ENCODE data around the gene PDE4B. TPM values are rescaled to one million over a fixed set of nuclear protein-coding genes. Genes with fewer than 3 reads are reported as not detected.

PDE4B gene
- total RNA-seq, 1 donor from 2014 or later, result 37.5 TPM

GRCh38 chr1:66176012-66176715 lies 383.5 kb downstream of the PDE4B start:
- TF ChIP-seq, protein P1, sequence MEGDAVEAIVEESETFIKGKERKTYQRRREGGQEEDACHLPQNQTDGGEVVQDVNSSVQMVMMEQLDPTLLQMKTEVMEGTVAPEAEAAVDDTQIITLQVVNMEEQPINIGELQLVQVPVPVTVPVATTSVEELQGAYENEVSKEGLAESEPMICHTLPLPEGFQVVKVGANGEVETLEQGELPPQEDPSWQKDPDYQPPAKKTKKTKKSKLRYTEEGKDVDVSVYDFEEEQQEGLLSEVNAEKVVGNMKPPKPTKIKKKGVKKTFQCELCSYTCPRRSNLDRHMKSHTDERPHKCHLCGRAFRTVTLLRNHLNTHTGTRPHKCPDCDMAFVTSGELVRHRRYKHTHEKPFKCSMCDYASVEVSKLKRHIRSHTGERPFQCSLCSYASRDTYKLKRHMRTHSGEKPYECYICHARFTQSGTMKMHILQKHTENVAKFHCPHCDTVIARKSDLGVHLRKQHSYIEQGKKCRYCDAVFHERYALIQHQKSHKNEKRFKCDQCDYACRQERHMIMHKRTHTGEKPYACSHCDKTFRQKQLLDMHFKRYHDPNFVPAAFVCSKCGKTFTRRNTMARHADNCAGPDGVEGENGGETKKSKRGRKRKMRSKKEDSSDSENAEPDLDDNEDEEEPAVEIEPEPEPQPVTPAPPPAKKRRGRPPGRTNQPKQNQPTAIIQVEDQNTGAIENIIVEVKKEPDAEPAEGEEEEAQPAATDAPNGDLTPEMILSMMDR (conservative IDR thresholded peaks at IDR 0.05), result no peak
- no peaks in the 10 kb centered on the region for H3K9me3 Mint-ChIP-seq

DNA sequence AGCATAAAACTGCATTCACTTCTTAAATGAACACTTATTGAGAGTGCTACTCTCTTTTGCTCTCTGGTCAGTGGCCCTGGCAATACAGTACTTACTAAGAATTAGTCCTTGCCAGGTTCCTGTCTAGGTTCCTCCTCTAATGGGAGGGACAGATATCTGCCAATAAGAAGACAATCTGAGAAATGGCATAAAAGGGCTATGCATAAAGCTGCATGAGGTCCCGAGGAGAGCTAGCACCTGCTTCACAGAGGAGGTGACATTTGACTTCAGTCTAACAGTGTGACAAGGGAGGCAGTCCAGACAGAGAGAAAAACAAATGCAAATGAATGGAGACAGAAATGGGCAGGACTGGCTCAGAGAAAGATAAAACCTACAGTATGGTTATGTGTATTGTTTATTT lies 384.1 kb downstream of the PDE4B start:
- H3K4me1 Mint-ChIP-seq, result peaks cover 33% of the 10 kb centered on the region

More at GRCh38 chr1:66176012-66176715, 383.5 kb downstream of the PDE4B start:
- Mint-ChIP-seq H3K36me3 (ENCODE audit: low read depth) (no peaks in the 10 kb centered on the region), H3K27me3 (ENCODE audit: low read depth) (no peaks in the 10 kb centered on the region), H3K4me3 (no peak overlapping the region), H3K4me1 (peaks cover 27% of the 10 kb centered on the region), H3K27ac (ENCODE audit: unreplicated experiment) (no peak overlapping the region)
- DNase-seq (ENCODE audit: low read depth, low spot score), result no peak

GRCh38 chr1:66177510-66177909 lies 384.8 kb downstream of the PDE4B start:
- DNase-seq (ENCODE audit: low read depth, low spot score), result no peak
- Mint-ChIP-seq H3K9me3 (no peaks in the 10 kb centered on the region), H3K4me3 (no peak overlapping the region), H3K4me1 (peaks cover 35% of the 10 kb centered on the region), H3K27ac (ENCODE audit: unreplicated experiment) (no peak overlapping the region), H3K36me3 (ENCODE audit: low read depth) (no peaks in the 10 kb centered on the region), H3K27me3 (ENCODE audit: low read depth) (no peaks in the 10 kb centered on the region)
- TF ChIP-seq, protein P1 (conservative IDR thresholded peaks at IDR 0.05), result no peak

More for the DNA sequence above, 384.1 kb downstream of the PDE4B start:
- Mint-ChIP-seq H3K27me3 (ENCODE audit: low read depth) (no peaks in the 10 kb centered on the region), H3K9me3 (no peaks in the 10 kb centered on the region), H3K36me3 (ENCODE audit: low read depth) (no peaks in the 10 kb centered on the region), H3K4me3 (no peak overlapping the region), H3K27ac (ENCODE audit: unreplicated experiment) (no peak overlapping the region)
- no peak for DNase-seq (ENCODE audit: low read depth, low spot score)
- TF ChIP-seq, protein P1 (conservative IDR thresholded peaks at IDR 0.05), result no peak

GRCh38 chr1:66182026-66182425 lies 389.3 kb downstream of the PDE4B start:
- Mint-ChIP-seq H3K27me3 (ENCODE audit: low read depth) (no peaks in the 10 kb centered on the region), H3K4me1 (peaks cover 37% of the 10 kb centered on the region), H3K27ac (ENCODE audit: unreplicated experiment) (no peak overlapping the region), H3K9me3 (no peaks in the 10 kb centered on the region), H3K4me3 (no peak overlapping the region), H3K36me3 (ENCODE audit: low read depth) (no peaks in the 10 kb centered on the region)
- no peak for DNase-seq (ENCODE audit: low read depth, low spot score)
- TF ChIP-seq, protein P1 (conservative IDR thresholded peaks at IDR 0.05), result no peak

- Mint-ChIP-seq H3K4me3 (peak overlapping the region; percentile 9), H3K9me3 (no peaks in the 10 kb centered on the region), H3K36me3 (ENCODE audit: low read depth) (no peaks in the 10 kb centered on the region), H3K27ac (ENCODE audit: unreplicated experiment) (peak overlapping the region; percentile 92), H3K27me3 (ENCODE audit: low read depth) (no peaks in the 10 kb centered on the region), H3K4me1 (peaks cover 32% of the 10 kb centered on the region)
- DNase-seq (ENCODE audit: low read depth, low spot score), result no peak
- TF ChIP-seq, protein P1 (conservative IDR thresholded peaks at IDR 0.05), result no peak
These were observed 390.0 kb downstream of the PDE4B start for GRCh38 chr1:66182551-66183178.
